Sciatic nerve (tissue), 2 donors: ENCODE data around the gene APOBEC3G. TPM values are rescaled to one million over a fixed set of nuclear protein-coding genes. Genes with fewer than 3 reads are reported as not detected.

ENCODE experiments used
- ATAC-seq: fragments of 200-7000 bp; cut with Tn5 transposase; one replicate; pipeline ENCODE4 v1.9.1; 2020; ENCODE audit warnings: mild to moderate bottlenecking, moderate library complexity
- DNase-seq: peaks from one replicate; pipeline ENCODE4 v3.0.0-alpha.2; 2020; ENCODE audit warnings: low spot score
- intact Hi-C: fragments of 100-400 bp; cut with DNase I; formaldehyde crosslinking; loops from one replicate; pipeline ENCODE4 v1.14.2; 2022
- total RNA-seq: library from RNA; stranded (reverse); fragmentation: NEBNext Ultra II Directional; extraction: Animal tissue kit (Norgen Biotek cat#: 25700); gene quantifications from one replicate; pipeline ENCODE4 v1.2.1, GENCODE V29; 2021
- donor health status: DM: no; HTN: no; CAD: no.
- donor health status: DM: no; HTN: no; CAD: no.

Gene APOBEC3G
- total RNA-seq, 1 donor from 2014 or later = 8.9 TPM

- intact Hi-C loops = no loop called here
- DNase-seq (no peak), ATAC-seq (peak; percentile 74)
Measured at GRCh38 chr22:39087881-39088684, 11.0 kb downstream of the APOBEC3G start.

GRCh38 chr22:39088685-39089032, 11.6 kb downstream of the APOBEC3G start:
- DNase-seq = no peak
- ATAC-seq = no peak
- intact Hi-C loops = no loop called here

GRCh38 chr22:39089928-39090327, 12.9 kb downstream of the APOBEC3G start:
- no peak for ATAC-seq
- DNase-seq = no peak
- intact Hi-C loops = no loop called here

GRCh38 chr22:39090426-39091064, 13.5 kb downstream of the APOBEC3G start:
- DNase-seq = no peak
- ATAC-seq = peak; percentile 29
- intact Hi-C loops = no loop called here

GRCh38 chr22:39091126-39092081, 14.3 kb downstream of the APOBEC3G start:
- no peak for DNase-seq
- no peak for ATAC-seq
- intact Hi-C loops = no loop called here

- DNase-seq (no peak), ATAC-seq (no peak)
- intact Hi-C loops = no loop called here
Measured at GRCh38 chr22:39092111-39092862, 15.2 kb downstream of the APOBEC3G start.

- ATAC-seq = no peak
Measured at GRCh38 chr22:39094717-39095389, 17.8 kb downstream of the APOBEC3G start.

GRCh38 chr22:39095971-39096370, 18.9 kb downstream of the APOBEC3G start:
- no peak for ATAC-seq
- intact Hi-C loops = no loop called here
- DNase-seq = no peak

More at GRCh38 chr22:39094717-39095389, 17.8 kb downstream of the APOBEC3G start:
- no peak for DNase-seq
- intact Hi-C loops = no loop called here

- intact Hi-C loops = no loop called here
- DNase-seq = no peak
- peak; percentile 63 for ATAC-seq
Measured at GRCh38 chr22:39097098-39098020, 20.3 kb downstream of the APOBEC3G start, which contains the start of gene APOBEC3H. Gene APOBEC3H, plus strand, starts transcription at chr22:39097244. Its CDS starts 3,035 bp downstream, at chr22:39100279.

GRCh38 chr22:39098026-39098425, 21.0 kb downstream of the APOBEC3G start:
- intact Hi-C loops = no loop called here
- ATAC-seq = no peak
- no peak for DNase-seq

- DNase-seq = no peak
- ATAC-seq = no peak
- intact Hi-C loops = no loop called here
Measured at GRCh38 chr22:39098576-39098975, 21.5 kb downstream of the APOBEC3G start.

GRCh38 chr22:39101226-39101625, 24.2 kb downstream of the APOBEC3G start:
- intact Hi-C loops = no loop called here
- DNase-seq (no peak), ATAC-seq (no peak)

GRCh38 chr22:39103431-39103830, 26.4 kb downstream of the APOBEC3G start:
- ATAC-seq (no peak), DNase-seq (no peak)
- intact Hi-C loops = no loop called here

- ATAC-seq (no peak), DNase-seq (no peak)
- intact Hi-C loops = no loop called here
Measured at GRCh38 chr22:39106326-39106725, 29.3 kb downstream of the APOBEC3G start.

- ATAC-seq (no peak), DNase-seq (no peak)
- intact Hi-C loops = no loop called here
Measured at GRCh38 chr22:39108487-39108886, 31.4 kb downstream of the APOBEC3G start.

- no peak for DNase-seq
- no peak for ATAC-seq
- intact Hi-C loops = no loop called here
Measured at GRCh38 chr22:39109361-39109760, 32.3 kb downstream of the APOBEC3G start.
